Erythroblast (primary cell): ENCODE data around the gene ZFP82.

ENCODE experiments used
- GATA1 ChIP-seq: IDR thresholded peaks from 2 replicates; pipeline ENCODE4 v1.6.1; 2011; ENCODE audit warnings: low read depth, mild to moderate bottlenecking, control low read depth, low read length, moderate library complexity
- POLR2A ChIP-seq: IDR thresholded peaks from 2 replicates; pipeline ENCODE4 v1.6.1; 2011; ENCODE audit warnings: mild to moderate bottlenecking, low read length

- peak; percentile 40 for TF ChIP-seq POLR2A
- no peak for TF ChIP-seq GATA1
Observed at GRCh38 chr19:36378625-36379509, 39.6 kb downstream of the ZFP82 start, which contains the start of gene ZFP14.
